Activated T-helper 17 cell treated with anti-CD3 and anti-CD28 coated beads, Interleukin-2, amount 50 U/mL, for 72 hours (primary cell): Measurements from ENCODE around the gene MVK. TPM values are rescaled to one million over a fixed set of nuclear protein-coding genes. Genes with fewer than 3 reads are reported as not detected.

ENCODE experiments used
- ATAC-seq: fragments of 150-1000 bp; cut with Tn5 transposase; replicated peaks from 2 replicates; pipeline ENCODE4 v1.10.0; 2021; ENCODE audit warnings: mild to moderate bottlenecking, moderate library complexity
- H3K27ac Mint-ChIP-seq: one replicate; pipeline ENCODE4 v1.8.0; 2022; ENCODE audit warnings: mixed read lengths
- H3K27me3 Mint-ChIP-seq: one replicate; pipeline ENCODE4 v1.8.0; 2022; ENCODE audit warnings: mixed read lengths
- H3K36me3 Mint-ChIP-seq: one replicate; pipeline ENCODE4 v1.8.0; 2022; ENCODE audit warnings: low read depth, mild to moderate bottlenecking, mixed read lengths
- H3K4me1 Mint-ChIP-seq: one replicate; pipeline ENCODE4 v1.8.0; 2022; ENCODE audit warnings: mixed read lengths
- H3K4me3 Mint-ChIP-seq: one replicate; pipeline ENCODE4 v1.8.0; 2022; ENCODE audit warnings: mild to moderate bottlenecking, mixed read lengths
- H3K9me3 Mint-ChIP-seq: one replicate; pipeline ENCODE4 v1.8.0; 2022; ENCODE audit warnings: mixed read lengths
- total RNA-seq, 2 donors: library from RNA; stranded (reverse); gene quantifications; one replicate each; pipeline ENCODE4 v1.2.3, GENCODE V29; 2022

The MVK gene
- total RNA-seq, 2 donors from 2014 or later: 10.7 to 15.6 TPM

GRCh38 chr12:109642506-109643132 is 69.0 kb downstream of the MVK start:
- Mint-ChIP-seq H3K36me3 (no peaks in the 10 kb centered on the region), H3K4me3 (no peak overlapping the region), H3K4me1 (no peaks in the 10 kb centered on the region), H3K27me3 (peaks cover 15% of the 10 kb centered on the region), H3K27ac (no peak overlapping the region), H3K9me3 (no peaks in the 10 kb centered on the region)
- ATAC-seq: no peak

GRCh38 chr12:109645194-109645593 is 71.6 kb downstream of the MVK start:
- no peaks in the 10 kb centered on the region for H3K36me3 Mint-ChIP-seq
- no peak overlapping the region for H3K27ac Mint-ChIP-seq
- H3K4me1 Mint-ChIP-seq: no peaks in the 10 kb centered on the region
- H3K9me3 Mint-ChIP-seq: no peaks in the 10 kb centered on the region
- ATAC-seq: no peak
- H3K27me3 Mint-ChIP-seq: peaks cover 15% of the 10 kb centered on the region
- no peak overlapping the region for H3K4me3 Mint-ChIP-seq

- ATAC-seq: no peak
- no peaks in the 10 kb centered on the region for H3K36me3 Mint-ChIP-seq
- H3K9me3 Mint-ChIP-seq: no peaks in the 10 kb centered on the region
- H3K27me3 Mint-ChIP-seq: peaks cover 15% of the 10 kb centered on the region
- H3K4me3 Mint-ChIP-seq: no peak overlapping the region
- no peaks in the 10 kb centered on the region for H3K4me1 Mint-ChIP-seq
- H3K27ac Mint-ChIP-seq: no peak overlapping the region
Measured at GRCh38 chr12:109645708-109646107, 72.1 kb downstream of the MVK start.

Other genes starting within 250 kb of the MVK start
- gene MYO1H, start 225.9 kb upstream of the MVK start, total RNA-seq: not detected
- gene KCTD10, start 96.5 kb upstream of the MVK start, total RNA-seq: 10 to 100 TPM; 50.8 to 70.6 TPM
- 10 to 100 TPM; 36.4 to 42.3 TPM for gene UBE3B, start 96.2 kb upstream of the MVK start, total RNA-seq
- 10 to 100 TPM; 17.8 to 22.2 TPM for gene MMAB, start 290 bp upstream of the MVK start, total RNA-seq
- under 1 TPM; 0.11 to 0.63 TPM for gene FAM222A, start 140.0 kb downstream of the MVK start, total RNA-seq